Activated CD8-positive, alpha-beta T cell treated with anti-CD3 and anti-CD28 coated beads for 36 hours (primary cell): ENCODE measurements around the gene BCKDHA. TPM values are rescaled to one million over a fixed set of nuclear protein-coding genes. Genes with fewer than 3 reads are reported as not detected.
"Not testable (repeated sequence)": the region's sequence is repeated elsewhere in the genome, so short reads cannot be mapped to it uniquely, and the experiment has no call there.

ENCODE experiments used
- ATAC-seq: fragments of 200-7000 bp; cut with Tn5 transposase; one replicate; pipeline ENCODE4 v1.10.0; 2021; ENCODE audit warnings: mild to moderate bottlenecking, moderate library complexity
- CTCF ChIA-PET: fragments of 350-600 bp; sonication (Branson Sonifier 250); formaldehyde crosslinking; loops from one replicate; lab custom pipeline; 2021; ENCODE audit warnings: antibody characterized with exemption; lab: Charles Lee
- POLR2A ChIA-PET: fragments of 350-600 bp; sonication (Branson Sonifier 250); formaldehyde crosslinking; loops from one replicate; lab custom pipeline; 2021; ENCODE audit warnings: antibody characterized with exemption; lab: Charles Lee
- DNase-seq: peaks from one replicate; pipeline ENCODE4 v3.0.0-alpha.2; 2020
- H3K27ac Mint-ChIP-seq: one replicate; pipeline ENCODE4 v1.8.0; 2021; ENCODE audit warnings: mild to moderate bottlenecking, mixed read lengths
- H3K27me3 Mint-ChIP-seq: one replicate; pipeline ENCODE4 v1.8.0; 2021; ENCODE audit warnings: mixed read lengths
- H3K36me3 Mint-ChIP-seq: one replicate; pipeline ENCODE4 v1.8.0; 2021; ENCODE audit warnings: low read depth, mixed read lengths
- H3K4me1 Mint-ChIP-seq: one replicate; pipeline ENCODE4 v1.8.0; 2021; ENCODE audit warnings: low read depth, mixed read lengths
- H3K4me3 Mint-ChIP-seq: one replicate; pipeline ENCODE4 v1.8.0; 2021; ENCODE audit warnings: mild to moderate bottlenecking, moderate library complexity, mixed read lengths
- H3K9me3 Mint-ChIP-seq: one replicate; pipeline ENCODE4 v1.8.0; 2021; ENCODE audit warnings: mixed read lengths
- CTCF ChIP-seq: fragments of 200-600 bp; IDR thresholded peaks from one replicate; pipeline ENCODE4 v1.8.0; 2022; ENCODE audit warnings: antibody characterized with exemption, mild to moderate bottlenecking
- intact Hi-C: fragments of 100-400 bp; cut with micrococcal nuclease; formaldehyde crosslinking; loops from one replicate; pipeline ENCODE4 v1.10.0; 2022
- total RNA-seq, 2 experiments: library from RNA; stranded (reverse); gene quantifications; one replicate each; pipeline ENCODE4 v1.2.3, GENCODE V29; 2021

BCKDHA gene
- total RNA-seq, 2 experiments from 2014 or later, result 32.3 to 36.9 TPM

DNA sequence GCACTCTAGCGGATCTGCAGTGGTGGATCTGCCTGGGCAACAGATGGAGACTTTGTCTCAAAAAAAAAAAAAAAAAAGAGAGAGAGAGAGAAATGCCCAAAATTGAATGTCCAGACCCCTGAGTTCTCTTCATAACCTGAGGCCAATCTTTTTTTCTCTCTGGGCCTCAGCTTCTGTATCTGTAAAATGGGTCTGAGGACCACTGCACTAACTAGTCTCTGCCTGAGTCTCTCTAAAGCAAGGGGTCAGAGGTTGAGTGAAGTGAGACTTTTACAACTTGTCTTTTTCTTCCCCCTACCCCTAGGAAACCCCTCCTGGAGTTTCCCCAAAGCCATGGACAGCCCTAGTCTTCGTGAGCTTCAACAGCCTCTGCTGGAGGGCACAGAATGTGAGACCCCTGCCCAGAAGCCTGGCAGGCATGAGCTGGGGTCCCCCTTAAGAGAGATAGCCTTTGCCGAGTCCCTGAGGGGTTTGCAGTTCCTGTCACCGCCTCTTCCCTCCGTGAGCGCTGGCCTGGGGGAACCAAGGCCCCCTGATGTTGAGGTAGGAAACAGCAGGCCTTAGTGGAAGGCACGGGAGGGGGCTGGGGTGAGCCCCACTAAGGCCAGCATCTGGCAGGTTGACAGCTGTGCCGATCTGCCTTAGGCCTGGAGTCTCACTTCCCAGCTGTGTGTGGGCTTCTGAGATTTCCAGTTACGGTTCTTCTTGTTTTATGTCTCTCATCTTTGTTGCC is 19.5 kb upstream of the BCKDHA start:
- H3K4me3 Mint-ChIP-seq, result no peak overlapping the region
- ATAC-seq (peak; percentile 88), DNase-seq (peak; percentile 59)
- ChIA-PET POLR2A (interaction anchor here (1.5 to 3.2 kb wide), 2 partner anchors 9 to 36 kb away, joined by 3 to 11 read pairs; no protein-coding TSS in a partner anchor), CTCF (interaction anchor here (0.6 to 1.2 kb wide), 3 partner anchors 8 to 186 kb away, joined by 3 to 7 read pairs (median 3); no protein-coding TSS in a partner anchor)
- H3K36me3 Mint-ChIP-seq, result peaks cover 2% of the 10 kb centered on the region
- intact Hi-C loops, result no loop called here
- peaks cover 22% of the 10 kb centered on the region for H3K4me1 Mint-ChIP-seq
- H3K27ac Mint-ChIP-seq, result no peak overlapping the region
- no peaks in the 10 kb centered on the region for H3K27me3 Mint-ChIP-seq
- peak; percentile 42 for TF ChIP-seq CTCF
- H3K9me3 Mint-ChIP-seq, result no peaks in the 10 kb centered on the region

- ATAC-seq, DNase-seq, H3K4me3 Mint-ChIP-seq, H3K36me3 Mint-ChIP-seq, H3K27ac Mint-ChIP-seq, CTCF ChIA-PET, H3K9me3 Mint-ChIP-seq, H3K27me3 Mint-ChIP-seq, POLR2A ChIA-PET, intact Hi-C loops: not testable (repeated sequence)
- peaks cover 16% of the 10 kb centered on the region for H3K4me1 Mint-ChIP-seq
Observed at GRCh38 chr19:41381536-41381935, 16.1 kb upstream of the BCKDHA start.

DNA sequence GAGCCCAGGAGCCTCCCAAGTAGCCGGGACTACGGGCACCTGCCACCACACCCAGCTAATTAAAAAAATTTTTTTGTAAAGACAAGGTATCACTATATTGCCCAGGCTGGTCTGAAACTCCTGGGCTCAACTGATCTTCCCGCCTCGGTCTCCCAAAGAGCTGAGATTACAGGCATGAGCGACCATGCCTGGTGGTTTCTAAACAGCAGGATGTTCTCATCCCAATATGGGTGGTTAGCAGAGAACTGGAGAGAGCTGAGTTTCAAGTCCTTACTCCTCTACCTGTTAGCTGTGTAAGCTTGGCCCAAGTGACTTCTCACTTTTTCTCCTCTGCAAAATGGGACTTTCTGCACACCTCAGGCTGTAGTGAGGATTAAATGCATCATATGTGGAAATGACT is 13.3 kb upstream of the BCKDHA start:
- no peak for DNase-seq

GRCh38 chr19:41386442-41386841 is 11.2 kb upstream of the BCKDHA start:
- intact Hi-C loops, result no loop called here
- DNase-seq (no peak), ATAC-seq (no peak)
- ChIA-PET CTCF (no interaction called here), POLR2A (interaction anchor here (2.4 kb wide), 1 partner anchor 9 kb away, joined by 11 read pairs; the partner anchor contains the start of gene TMEM91)
- H3K36me3 Mint-ChIP-seq, result peaks cover 16% of the 10 kb centered on the region
- H3K4me1 Mint-ChIP-seq, result no peaks in the 10 kb centered on the region
- no peaks in the 10 kb centered on the region for H3K9me3 Mint-ChIP-seq
- TF ChIP-seq CTCF, result no peak
- no peak overlapping the region for H3K4me3 Mint-ChIP-seq
- H3K27ac Mint-ChIP-seq, result no peak overlapping the region
- H3K27me3 Mint-ChIP-seq, result no peaks in the 10 kb centered on the region

More for the DNA sequence above, 13.3 kb upstream of the BCKDHA start:
- TF ChIP-seq CTCF, result no peak
- POLR2A ChIA-PET, result no interaction called here
- H3K27ac Mint-ChIP-seq, result no peak overlapping the region
- no peaks in the 10 kb centered on the region for H3K4me1 Mint-ChIP-seq
- no peak for ATAC-seq
- peaks cover 6% of the 10 kb centered on the region for H3K36me3 Mint-ChIP-seq
- intact Hi-C loops, result no loop called here
- H3K27me3 Mint-ChIP-seq, result no peaks in the 10 kb centered on the region
- H3K4me3 Mint-ChIP-seq, result no peak overlapping the region
- CTCF ChIA-PET, result no interaction called here
- H3K9me3 Mint-ChIP-seq, result no peaks in the 10 kb centered on the region

DNA sequence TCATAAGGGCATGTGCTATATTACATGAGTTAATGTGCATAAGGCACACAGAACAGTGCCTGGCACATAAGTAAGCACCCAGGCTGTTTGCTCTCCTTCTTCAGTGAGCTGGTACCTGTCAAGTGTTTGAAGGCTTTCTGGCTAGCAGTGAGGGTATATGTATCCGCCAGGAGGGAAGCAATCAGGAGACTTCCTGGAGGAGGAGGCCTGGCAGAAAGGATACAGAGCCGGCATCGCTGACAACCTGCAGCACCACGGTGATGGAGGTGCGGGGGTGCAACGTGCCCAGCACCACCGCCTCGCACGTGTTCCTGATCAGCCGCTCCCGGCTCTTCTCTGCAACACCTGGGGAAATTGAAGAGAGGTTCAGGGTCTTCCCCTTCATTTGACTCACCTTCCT is 6.0 kb upstream of the BCKDHA start:
- peaks cover 14% of the 10 kb centered on the region for H3K4me1 Mint-ChIP-seq
- intact Hi-C loops, result no loop called here
- H3K27ac Mint-ChIP-seq, result no peak overlapping the region
- no peak overlapping the region for H3K4me3 Mint-ChIP-seq
- DNase-seq, result no peak
- POLR2A ChIA-PET, result no interaction called here
- TF ChIP-seq CTCF, result no peak
- H3K36me3 Mint-ChIP-seq, result peaks cover 18% of the 10 kb centered on the region
- ATAC-seq, result no peak
- CTCF ChIA-PET, result no interaction called here
- no peaks in the 10 kb centered on the region for H3K9me3 Mint-ChIP-seq
- no peaks in the 10 kb centered on the region for H3K27me3 Mint-ChIP-seq
